ENCODE data around the gene EFHC2. TPM values are rescaled to one million over a fixed set of nuclear protein-coding genes. Genes with fewer than 3 reads are reported as not detected.

Gene EFHC2
- total and polyA plus RNA-seq, 2 of the 8 experiments (the other 6 are each of a cell fraction or from before 2014, with no cell fraction given) = 1.8 to 3.4 TPM

- Histone ChIP-seq H2BK12ac (ENCODE audit: low read depth, low read length) (no peak overlapping the region), H2AFZ (ENCODE audit: low read length) (no peak overlapping the region), H4K8ac (ENCODE audit: extremely low read depth, insufficient read depth, low read length) (no peak overlapping the region), H3K4me1 (replicated peaks in 1 of 4; ENCODE audit: control insufficient read depth in 3 of 4, insufficient read depth in 4 of 4, low read length in 3 of 4) (no peaks in the 10 kb centered on the region), H3K4me3 (ENCODE audit: extremely low read depth in 1 of 4, insufficient read depth in 2 of 4, low read depth in 3 of 4, low read length in 4 of 4) (no peak overlapping the region), H3K23ac (ENCODE audit: insufficient read length) (no peak overlapping the region), H3K4ac (replicated peaks; ENCODE audit: insufficient read length, low read depth, low read length) (no peak overlapping the region), H3K4me2 (ENCODE audit: insufficient read depth in 1 of 2, low read depth in 2 of 2, low read length in 2 of 2) (no peak overlapping the region), H3K9ac (replicated peaks in 1 of 4; ENCODE audit: extremely low read depth in 1 of 4, low read depth in 3 of 4, low read length in 3 of 4) (no peak overlapping the region), H3K14ac (ENCODE audit: insufficient read length) (no peak overlapping the region), H3K79me1 (ENCODE audit: low read depth, low read length) (no peaks in the 10 kb centered on the region), H3K56ac (replicated peaks; ENCODE audit: insufficient read length, low read depth, low read length) (no peak overlapping the region), H4K20me1 (replicated peaks in 1 of 2; ENCODE audit: control insufficient read depth in 1 of 2, insufficient read depth in 2 of 2, low read length in 2 of 2) (no peaks in the 10 kb centered on the region), H3K23me2 (ENCODE audit: low read depth, low read length) (no peaks in the 10 kb centered on the region), H3K27ac (ENCODE audit: low read depth, low read length) (no peak overlapping the region), H2BK5ac (ENCODE audit: low read depth, low read length) (no peak overlapping the region), H3K79me2 (ENCODE audit: control insufficient read depth in 1 of 2, insufficient read depth in 2 of 2, low read length in 2 of 2) (no peaks in the 10 kb centered on the region), H2BK120ac (replicated peaks; ENCODE audit: low read depth, low read length) (no peak overlapping the region), H2BK20ac (ENCODE audit: low read length) (no peak overlapping the region), H4K5ac (ENCODE audit: insufficient read length, low read depth, low read length) (no peak overlapping the region), H3K18ac (ENCODE audit: extremely low read depth, low read length) (no peak overlapping the region), H4K91ac (replicated peaks; ENCODE audit: insufficient read length, low read length) (no peak overlapping the region), H3K27me3 (replicated peaks in 1 of 4; ENCODE audit: control insufficient read depth in 3 of 4, extremely low read depth in 1 of 4, insufficient read depth in 3 of 4, low read length in 3 of 4) (no peaks in the 10 kb centered on the region), H3K9me3 (ENCODE audit: insufficient read depth in 2 of 2, low read depth in 1 of 2, low read length in 1 of 2) (no peaks in the 10 kb centered on the region), H2BK15ac (ENCODE audit: low read length) (no peak overlapping the region), H3K36me3 (ENCODE audit: control insufficient read depth in 2 of 4, insufficient read depth in 4 of 4, low read length in 3 of 4) (no peaks in the 10 kb centered on the region), H2AK5ac (ENCODE audit: low read depth, low read length) (no peak overlapping the region)
- ChIA-PET POLR2A (ENCODE audit: partially characterized antibody) (no interaction called here), CTCF (ENCODE audit: partially characterized antibody) (no interaction called here)
- FAIRE-seq (no peak), DNase-seq (ENCODE audit: low read depth in 1 of 2, low spot score in 2 of 2) (no peak)
- TF ChIP-seq JUN (IDR thresholded peaks at IDR 0.05; ENCODE audit: low read depth, low read length) = no peak
- no peak for TF ChIP-seq EP300 (IDR thresholded peaks at IDR 0.05; ENCODE audit: borderline replicate concordance in 1 of 2, low read depth in 2 of 2, low read length in 2 of 2)
- 87% methylated on average over 2 of the region's 2 CpGs; no CpG with 5 or more reads in 1 of the 2 experiments for WGBS, 2 experiments (ENCODE audit: extremely low coverage in 1 of 2, insufficient coverage in 1 of 2, insufficient read length in 1 of 2, insufficient replicate concordance in 2 of 2, low coverage in 1 of 2, low lambda C conversion rate in 2 of 2, missing lambda C conversion rate in 1 of 2)
These were observed 244.1 kb downstream of the EFHC2 start for GRCh38 chrX:44099366-44099765.

Other genes starting within 250 kb of the EFHC2 start
- 22.7 and 24.1 TPM in 2 replicates for gene FUNDC1, start 199.2 kb upstream of the EFHC2 start, total RNA-seq (2021; fragmentation: NEBNext Ultra II Directional; extraction: Animal tissue kit (Norgen Biotek cat#: 25700))
- gene FUNDC1, start 199.2 kb upstream of the EFHC2 start, polyA plus RNA-seq (2011; rRNA removed) = 7.1 and 13.7 TPM in 2 replicates